WTC11 (cell line): ENCODE results near the gene PRDM5. TPM values are rescaled to one million over a fixed set of nuclear protein-coding genes. Genes with fewer than 3 reads are reported as not detected.

Experiments
- ATAC-seq: fragments of 200-7000 bp; cut with Tn5 transposase; 2 replicates; pipeline ENCODE4 v1.10.0; 2021; ENCODE audit warnings: mild to moderate bottlenecking, moderate library complexity
- CTCF ChIA-PET: fragments of 300-600 bp; sonication (Branson Sonifier 250); formaldehyde crosslinking; loops from one replicate; lab custom pipeline; 2021; ENCODE audit warnings: antibody characterized with exemption; lab: Charles Lee
- POLR2A ChIA-PET: fragments of 350-600 bp; sonication (Branson Sonifier 250); formaldehyde crosslinking; loops from one replicate; lab custom pipeline; 2021; ENCODE audit warnings: antibody characterized with exemption; lab: Charles Lee
- DNase-seq: peaks from one replicate; pipeline ENCODE4 v3.0.0; 2021; ENCODE audit warnings: low spot score
- H3K27ac Mint-ChIP-seq: 2 replicates; pipeline ENCODE4 v1.8.0; 2021; ENCODE audit warnings: mixed read lengths
- H3K27me3 Mint-ChIP-seq: 2 replicates; pipeline ENCODE4 v1.8.0; 2021; ENCODE audit warnings: low read depth, mild to moderate bottlenecking, moderate library complexity, mixed read lengths
- H3K36me3 Mint-ChIP-seq: 2 replicates; pipeline ENCODE4 v1.8.0; 2021; ENCODE audit warnings: mixed read lengths
- H3K4me1 Mint-ChIP-seq: 2 replicates; pipeline ENCODE4 v1.8.0; 2022; ENCODE audit warnings: mixed read lengths
- H3K4me3 Mint-ChIP-seq: 2 replicates; pipeline ENCODE4 v1.8.0; 2021; ENCODE audit warnings: mild to moderate bottlenecking, moderate library complexity, mixed read lengths
- H3K9me3 Mint-ChIP-seq: 2 replicates; pipeline ENCODE4 v1.8.0; 2021; ENCODE audit warnings: mixed read lengths
- ATF3 ChIP-seq: sonication (generic); formaldehyde crosslinking; conservative IDR thresholded peaks from 2 replicates; pipeline ENCODE4 v1.8.1; 2022; ENCODE audit warnings: mild to moderate bottlenecking, missing genetic modification reagents
- CREB1 ChIP-seq: sonication (generic); formaldehyde crosslinking; IDR thresholded peaks from 2 replicates; pipeline ENCODE4 v1.8.0; 2023; ENCODE audit warnings: mild to moderate bottlenecking, missing genetic modification reagents
- ELF4 ChIP-seq: sonication (generic); formaldehyde crosslinking; IDR thresholded peaks from 2 replicates; pipeline ENCODE4 v1.8.1; 2022; ENCODE audit warnings: low read depth, mild to moderate bottlenecking, moderate library complexity, missing genetic modification reagents
- ERG ChIP-seq: fragments of 250-450 bp; sonication (Bioruptor Pico); IDR thresholded peaks from 2 replicates; pipeline ENCODE4 v1.8.0; 2021; ENCODE audit warnings: mild to moderate bottlenecking
- ESRRA ChIP-seq: sonication (generic); formaldehyde crosslinking; IDR thresholded peaks from 2 replicates; pipeline ENCODE4 v1.8.1; 2022; ENCODE audit warnings: mild to moderate bottlenecking, missing genetic modification reagents, borderline replicate concordance
- IRF1 ChIP-seq: sonication (generic); formaldehyde crosslinking; IDR thresholded peaks from 2 replicates; pipeline ENCODE4 v1.8.0; 2023; ENCODE audit warnings: missing genetic modification reagents
- MLX ChIP-seq: sonication (generic); formaldehyde crosslinking; IDR thresholded peaks from 2 replicates; pipeline ENCODE4 v1.8.1; 2023; ENCODE audit warnings: mild to moderate bottlenecking, missing genetic modification reagents, moderate library complexity
- MXD4 ChIP-seq: fragments of 250-450 bp; sonication (Bioruptor Pico); IDR thresholded peaks from 2 replicates; pipeline ENCODE4 v1.8.0; 2021; ENCODE audit warnings: mild to moderate bottlenecking, moderate library complexity, borderline replicate concordance
- NFATC4 ChIP-seq: fragments of 250-450 bp; sonication (Bioruptor Pico); IDR thresholded peaks from 2 replicates; pipeline ENCODE4 v1.9.0; 2021; ENCODE audit warnings: mild to moderate bottlenecking
- NFE2L1 ChIP-seq: sonication (generic); formaldehyde crosslinking; IDR thresholded peaks from 2 replicates; pipeline ENCODE4 v1.8.1; 2023; ENCODE audit warnings: missing genetic modification reagents
- NR2C2 ChIP-seq: sonication (generic); formaldehyde crosslinking; IDR thresholded peaks from 2 replicates; pipeline ENCODE4 v1.8.0; 2022; ENCODE audit warnings: mild to moderate bottlenecking, missing genetic modification reagents
- NR3C1 ChIP-seq: sonication (generic); formaldehyde crosslinking; conservative IDR thresholded peaks from 2 replicates; pipeline ENCODE4 v1.8.1; 2023; ENCODE audit warnings: low read depth, mild to moderate bottlenecking, missing genetic modification reagents
- PRRX2 ChIP-seq: fragments of 250-450 bp; sonication (Bioruptor Pico); IDR thresholded peaks from 2 replicates; pipeline ENCODE4 v1.8.0; 2021; ENCODE audit warnings: mild to moderate bottlenecking
- RORB ChIP-seq: fragments of 250-450 bp; sonication (Bioruptor Pico); IDR thresholded peaks from 2 replicates; pipeline ENCODE4 v1.9.0; 2021; ENCODE audit warnings: mild to moderate bottlenecking
- SMAD4 ChIP-seq: sonication (generic); formaldehyde crosslinking; IDR thresholded peaks from 2 replicates; pipeline ENCODE4 v1.8.0; 2022; ENCODE audit warnings: mild to moderate bottlenecking, missing genetic modification reagents
- TCF7 ChIP-seq: sonication (generic); formaldehyde crosslinking; IDR thresholded peaks from 2 replicates; pipeline ENCODE4 v1.8.0; 2022; ENCODE audit warnings: mild to moderate bottlenecking, low read depth, missing genetic modification reagents, moderate library complexity
- USF2 ChIP-seq: sonication (generic); formaldehyde crosslinking; IDR thresholded peaks from 2 replicates; pipeline ENCODE4 v1.8.1; 2023; ENCODE audit warnings: mild to moderate bottlenecking, missing genetic modification reagents, moderate library complexity
- ZBTB21 ChIP-seq: sonication (generic); formaldehyde crosslinking; IDR thresholded peaks from 2 replicates; pipeline ENCODE4 v1.8.1; 2023; ENCODE audit warnings: mild to moderate bottlenecking, missing genetic modification reagents, borderline replicate concordance
- ZNF138 ChIP-seq: sonication (generic); formaldehyde crosslinking; conservative IDR thresholded peaks from 2 replicates; pipeline ENCODE4 v1.8.1; 2022; ENCODE audit warnings: mild to moderate bottlenecking, moderate library complexity, missing genetic modification reagents
- ZNF219 ChIP-seq: sonication (generic); formaldehyde crosslinking; IDR thresholded peaks from 2 replicates; pipeline ENCODE4 v1.8.0; 2023; ENCODE audit warnings: missing genetic modification reagents, mild to moderate bottlenecking, borderline replicate concordance
- ZNF263 ChIP-seq: sonication (generic); formaldehyde crosslinking; IDR thresholded peaks from 2 replicates; pipeline ENCODE4 v1.8.1; 2022; ENCODE audit warnings: low read depth, mild to moderate bottlenecking, moderate library complexity, missing genetic modification reagents
- total RNA-seq: library from RNA; stranded (reverse); gene quantifications from 3 replicates; pipeline ENCODE4 v1.2.3, GENCODE V29; 2021
- TF ChIP-seq, protein P1 (sequence below): fragments of 250-450 bp; sonication (Bioruptor Pico); IDR thresholded peaks from 2 replicates; pipeline ENCODE4 v1.9.0; 2021; ENCODE audit warnings: moderate library complexity, mild to moderate bottlenecking, inconsistent platforms, borderline replicate concordance
- TF ChIP-seq, protein P2 (sequence below): fragments of 250-450 bp; sonication (Bioruptor Pico); IDR thresholded peaks from 2 replicates; pipeline ENCODE4 v1.9.0; 2021; ENCODE audit warnings: mild to moderate bottlenecking

PRDM5 gene
- total RNA-seq, 1 experiment from 2014 or later = 47.0 TPM

DNA sequence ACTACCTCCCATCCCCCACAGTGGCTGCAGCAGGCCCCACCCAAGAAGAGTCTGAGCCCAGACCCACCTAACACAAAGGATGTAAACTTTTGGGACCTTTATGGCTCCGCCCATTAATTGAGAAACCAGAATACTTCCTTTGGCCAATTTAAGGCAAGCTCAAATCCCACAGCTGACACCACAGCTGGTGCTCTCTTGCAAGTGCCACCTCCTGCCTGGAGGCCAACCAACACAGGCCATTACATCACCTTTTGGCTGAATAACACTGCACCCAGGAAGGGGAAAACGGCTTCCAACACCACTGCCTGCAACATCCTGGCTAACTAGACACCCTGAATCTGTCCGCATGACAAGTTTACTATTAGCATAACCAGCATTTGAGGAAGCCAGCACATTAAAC, 248.8 kb downstream of the PRDM5 start (continued):
- no peak for TF ChIP-seq MLX (CRISPR knock-in tag)
- no peak for TF ChIP-seq ZBTB21 (CRISPR knock-in tag)
- TF ChIP-seq CREB1 (CRISPR knock-in tag) = no peak
- TF ChIP-seq NR3C1 (CRISPR knock-in tag) = no peak

DNA sequence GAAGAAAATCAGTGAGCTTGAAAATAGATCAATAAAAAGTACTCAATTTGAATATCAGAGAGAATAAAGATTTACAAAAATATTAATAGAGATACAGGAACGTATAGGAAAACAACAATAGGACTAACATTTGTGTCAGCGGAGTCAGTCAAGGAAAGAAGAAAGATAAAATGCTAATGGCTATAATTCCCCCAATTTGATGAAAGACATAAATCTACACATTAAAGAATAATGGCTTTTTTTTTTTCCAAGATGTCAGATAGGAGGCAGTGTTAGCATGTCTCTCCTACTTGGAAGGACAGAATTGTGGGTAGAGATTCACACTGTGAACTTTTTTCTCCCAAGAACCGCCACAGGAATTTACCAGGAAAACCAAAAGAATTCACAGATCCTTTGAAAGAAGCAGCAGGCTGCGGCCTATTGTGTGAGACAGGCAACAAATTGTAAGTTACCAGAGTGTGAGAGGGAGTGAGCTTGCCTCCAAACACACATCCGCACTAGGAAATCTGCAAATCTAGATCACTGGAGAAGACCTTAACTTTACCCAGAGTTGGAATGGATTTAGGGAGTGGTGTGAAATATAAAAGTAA, 249.9 kb downstream of the PRDM5 start:
- ChIA-PET POLR2A (no interaction called here), CTCF (interaction anchor here (0.9 to 1.0 kb wide), 2 partner anchors 29 to 202 kb away, joined by 3 read pairs; no protein-coding TSS in a partner anchor)
- peak overlapping the region; percentile 97 for H3K27ac Mint-ChIP-seq
- no peaks in the 10 kb centered on the region for H3K36me3 Mint-ChIP-seq
- no peak overlapping the region for H3K4me3 Mint-ChIP-seq
- H3K9me3 Mint-ChIP-seq = peaks cover 3% of the 10 kb centered on the region; the same call in 1 of the 2 replicates
- peak; percentile 74 for ATAC-seq
- DNase-seq = no peak
- no peaks in the 10 kb centered on the region for H3K27me3 Mint-ChIP-seq
- no peak for TF ChIP-seq ZNF263 (CRISPR knock-in tag)
- H3K4me1 Mint-ChIP-seq = peaks cover 32% of the 10 kb centered on the region

DNA sequence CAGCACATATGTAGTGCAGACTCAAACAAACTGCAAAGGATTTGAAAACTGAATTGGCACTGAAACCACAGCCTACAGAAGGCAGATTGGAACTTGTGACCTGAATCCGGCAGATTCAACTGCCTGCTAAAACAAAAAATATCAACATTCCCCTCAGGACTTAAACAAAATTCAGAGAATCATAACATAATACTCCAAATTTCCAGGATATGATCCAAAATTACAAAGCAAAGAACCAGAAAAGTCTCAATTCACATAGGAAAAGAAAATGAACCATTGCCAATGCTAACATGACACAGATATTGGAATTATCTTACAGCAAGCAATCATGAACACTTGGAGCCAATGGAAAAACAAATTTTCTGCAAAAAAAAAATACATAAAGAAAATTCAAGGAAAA, 250.4 kb downstream of the PRDM5 start:
- CTCF ChIA-PET = no interaction called here
- POLR2A ChIA-PET = no interaction called here

GRCh38 chr4:120671538-120671937, 251.0 kb downstream of the PRDM5 start:
- ChIA-PET CTCF (no interaction called here), POLR2A (no interaction called here)
- peaks cover 3% of the 10 kb centered on the region; the same call in 1 of the 2 replicates for H3K9me3 Mint-ChIP-seq
- peak; percentile 74 for ATAC-seq
- no peak overlapping the region for H3K4me3 Mint-ChIP-seq
- no peaks in the 10 kb centered on the region for H3K27me3 Mint-ChIP-seq
- no peaks in the 10 kb centered on the region for H3K36me3 Mint-ChIP-seq
- no peak for DNase-seq
- peak overlapping the region; percentile 22; the same call in 1 of the 2 replicates for H3K27ac Mint-ChIP-seq
- peaks cover 32% of the 10 kb centered on the region for H3K4me1 Mint-ChIP-seq
- TF ChIP-seq USF2 (CRISPR knock-in tag) = no peak
- TF ChIP-seq, protein P1, sequence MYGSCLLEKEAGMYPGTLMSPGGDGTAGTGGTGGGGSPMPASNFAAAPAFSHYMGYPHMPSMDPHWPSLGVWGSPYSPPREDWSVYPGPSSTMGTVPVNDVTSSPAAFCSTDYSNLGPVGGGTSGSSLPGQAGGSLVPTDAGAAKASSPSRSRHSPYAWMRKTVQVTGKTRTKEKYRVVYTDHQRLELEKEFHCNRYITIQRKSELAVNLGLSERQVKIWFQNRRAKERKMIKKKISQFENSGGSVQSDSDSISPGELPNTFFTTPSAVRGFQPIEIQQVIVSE (CRISPR knock-in tag) = no peak
- TF ChIP-seq ELF4 (CRISPR knock-in tag) = no peak
- TF ChIP-seq, protein P2, sequence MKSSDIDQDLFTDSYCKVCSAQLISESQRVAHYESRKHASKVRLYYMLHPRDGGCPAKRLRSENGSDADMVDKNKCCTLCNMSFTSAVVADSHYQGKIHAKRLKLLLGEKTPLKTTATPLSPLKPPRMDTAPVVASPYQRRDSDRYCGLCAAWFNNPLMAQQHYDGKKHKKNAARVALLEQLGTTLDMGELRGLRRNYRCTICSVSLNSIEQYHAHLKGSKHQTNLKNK (CRISPR knock-in tag) = no peak
- TF ChIP-seq PRRX2 = no peak
- TF ChIP-seq ESRRA = no peak
- TF ChIP-seq ZNF138 (CRISPR knock-in tag) = no peak
- no peak for TF ChIP-seq IRF1 (CRISPR knock-in tag)
- no peak for TF ChIP-seq ZNF219 (CRISPR knock-in tag)
- no peak for TF ChIP-seq ERG (CRISPR knock-in tag)
- no peak for TF ChIP-seq NR2C2 (CRISPR knock-in tag)
- TF ChIP-seq NFATC4 (CRISPR knock-in tag) = no peak
- TF ChIP-seq RORB (CRISPR knock-in tag) = no peak
- TF ChIP-seq TCF7 (CRISPR knock-in tag) = no peak
- no peak for TF ChIP-seq ATF3 (CRISPR knock-in tag)
- TF ChIP-seq MXD4 (CRISPR knock-in tag) = no peak

More for the DNA sequence above, 250.4 kb downstream of the PRDM5 start:
- TF ChIP-seq ELF4 (CRISPR knock-in tag) = no peak
- TF ChIP-seq NFE2L1 (CRISPR knock-in tag) = no peak
- TF ChIP-seq SMAD4 (CRISPR knock-in tag) = no peak
- no peak for TF ChIP-seq IRF1 (CRISPR knock-in tag)
- Mint-ChIP-seq H3K36me3 (no peaks in the 10 kb centered on the region), H3K27me3 (no peaks in the 10 kb centered on the region), H3K9me3 (peaks cover 3% of the 10 kb centered on the region; the same call in 1 of the 2 replicates), H3K4me3 (no peak overlapping the region), H3K4me1 (peaks cover 32% of the 10 kb centered on the region), H3K27ac (peak overlapping the region; percentile 18)
- DNase-seq (no peak), ATAC-seq (no peak)
